Neural progenitor cell (in vitro differentiated cells): Measurements from ENCODE around the gene HIVEP2. TPM values are rescaled to one million over a fixed set of nuclear protein-coding genes. Genes with fewer than 3 reads are reported as not detected.

Experiments used
- DNase-seq: peaks from one replicate; pipeline ENCODE4 v3.0.0-alpha.2; 2016; ENCODE audit warnings: low spot score
- H2AFZ ChIP-seq: fragments of 200-600 bp; sonication (generic); replicated peaks from 2 replicates; pipeline ENCODE4 v1.6.1; 2016; ENCODE audit warnings: antibody characterized with exemption
- H3F3A ChIP-seq: fragments of 200-600 bp; sonication (generic); 2 replicates; pipeline ENCODE4 v1.6.1; 2016; ENCODE audit warnings: antibody characterized with exemption, low read depth
- H3K27ac ChIP-seq: fragments of 200-600 bp; sonication (generic); 2 replicates; pipeline ENCODE4 v1.5.1; 2016; ENCODE audit warnings: mild to moderate bottlenecking
- H3K27me3 ChIP-seq: fragments of 200-600 bp; sonication (generic); 2 replicates; pipeline ENCODE4 v1.6.1; 2016; ENCODE audit warnings: mild to moderate bottlenecking, moderate library complexity
- H3K36me3 ChIP-seq: fragments of 200-600 bp; sonication (generic); 2 replicates; pipeline ENCODE4 v1.5.1; 2016
- H3K4me1 ChIP-seq: fragments of 200-600 bp; sonication (generic); 2 replicates; pipeline ENCODE4 v1.6.1; 2016; ENCODE audit warnings: mixed run types
- H3K4me2 ChIP-seq: fragments of 200-600 bp; sonication (generic); 2 replicates; pipeline ENCODE4 v1.6.1; 2016
- H3K4me3 ChIP-seq: fragments of 200-600 bp; sonication (generic); 2 replicates; pipeline ENCODE4 v1.5.1; 2016
- H3K79me2 ChIP-seq: fragments of 200-600 bp; sonication (generic); 2 replicates; pipeline ENCODE4 v1.6.1; 2016; ENCODE audit warnings: low read depth
- H3K9ac ChIP-seq: fragments of 200-600 bp; sonication (generic); 2 replicates; pipeline ENCODE4 v1.6.1; 2016
- H3K9me3 ChIP-seq: fragments of 200-600 bp; sonication (generic); 2 replicates; pipeline ENCODE4 v1.5.1; 2016; ENCODE audit warnings: low read depth
- H4K20me1 ChIP-seq: fragments of 200-600 bp; sonication (generic); 2 replicates; pipeline ENCODE4 v1.6.1; 2016; ENCODE audit warnings: low read depth
- H3K27ac Mint-ChIP-seq: 3 replicates; pipeline ENCODE4 v1.8.0; 2021; ENCODE audit warnings: mixed read lengths
- H3K27me3 Mint-ChIP-seq: 2 replicates; pipeline ENCODE4 v1.8.0; 2022; ENCODE audit warnings: low read depth, mild to moderate bottlenecking, inconsistent platforms, moderate library complexity, mixed read lengths; ENCODE audit not compliant: insufficient read depth
- H3K36me3 Mint-ChIP-seq: 3 replicates; pipeline ENCODE4 v1.8.0; 2021; ENCODE audit warnings: mixed read lengths
- H3K4me1 Mint-ChIP-seq: 3 replicates; pipeline ENCODE4 v1.8.0; 2021; ENCODE audit warnings: mixed read lengths
- H3K4me3 Mint-ChIP-seq: 3 replicates; pipeline ENCODE4 v1.8.0; 2021; ENCODE audit warnings: mild to moderate bottlenecking, moderate library complexity, mixed read lengths
- H3K9me3 Mint-ChIP-seq: 3 replicates; pipeline ENCODE4 v1.8.0; 2020; ENCODE audit warnings: mixed read lengths
- EZH2 ChIP-seq: fragments of 200-600 bp; sonication (generic); IDR thresholded peaks from 2 replicates; pipeline ENCODE4 v1.6.1; 2017; ENCODE audit warnings: antibody characterized with exemption, mild to moderate bottlenecking, moderate library complexity
- EZH2phosphoT487 ChIP-seq: fragments of 200-600 bp; sonication (generic); IDR thresholded peaks from 2 replicates; pipeline ENCODE4 v1.6.1; 2017; ENCODE audit warnings: antibody characterized with exemption
- total RNA-seq: library from RNA; depleted of rRNA; stranded (reverse); fragments of >200 nt; gene quantifications from 2 replicates; pipeline ENCODE4 v1.2.3, GENCODE V29; 2015; ENCODE audit warnings: low replicate concordance
- TF ChIP-seq, protein P1 (sequence below): fragments of 200-600 bp; sonication (generic); IDR thresholded peaks from 2 replicates; pipeline ENCODE4 v1.5.1; 2017; ENCODE audit warnings: antibody characterized with exemption, mild to moderate bottlenecking

HIVEP2 gene
- total RNA-seq, 1 donor from 2014 or later = 2.1 TPM

DNA sequence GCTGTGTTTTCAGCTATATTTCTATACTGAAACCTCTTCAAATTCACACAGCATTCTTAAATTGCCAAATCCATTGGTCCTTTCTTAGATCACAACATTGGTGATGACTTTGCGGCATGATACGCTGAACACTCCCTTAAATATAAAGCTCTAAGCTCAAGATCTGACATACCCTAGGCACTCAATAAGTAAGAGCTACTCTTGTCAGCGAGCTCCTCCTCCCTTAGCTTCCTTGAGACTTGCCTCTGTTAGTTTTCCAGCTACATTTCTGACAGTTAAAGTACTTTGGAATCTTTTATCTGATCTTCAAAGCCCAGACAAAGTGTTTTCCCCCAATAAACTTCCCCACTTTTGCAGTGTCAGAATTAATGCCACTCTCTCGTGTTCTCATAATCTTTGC lies 117.0 kb downstream of the HIVEP2 start:
- no peaks in the 10 kb centered on the region for H3F3A ChIP-seq
- no peak for DNase-seq
- no peak overlapping the region for H3K4me2 ChIP-seq
- H3K36me3 ChIP-seq = no peaks in the 10 kb centered on the region
- H3K9me3 Mint-ChIP-seq = no peaks in the 10 kb centered on the region
- no peaks in the 10 kb centered on the region for H3K27me3 Mint-ChIP-seq
- H4K20me1 ChIP-seq = no peaks in the 10 kb centered on the region
- TF ChIP-seq EZH2 = no peak
- TF ChIP-seq, protein P1, sequence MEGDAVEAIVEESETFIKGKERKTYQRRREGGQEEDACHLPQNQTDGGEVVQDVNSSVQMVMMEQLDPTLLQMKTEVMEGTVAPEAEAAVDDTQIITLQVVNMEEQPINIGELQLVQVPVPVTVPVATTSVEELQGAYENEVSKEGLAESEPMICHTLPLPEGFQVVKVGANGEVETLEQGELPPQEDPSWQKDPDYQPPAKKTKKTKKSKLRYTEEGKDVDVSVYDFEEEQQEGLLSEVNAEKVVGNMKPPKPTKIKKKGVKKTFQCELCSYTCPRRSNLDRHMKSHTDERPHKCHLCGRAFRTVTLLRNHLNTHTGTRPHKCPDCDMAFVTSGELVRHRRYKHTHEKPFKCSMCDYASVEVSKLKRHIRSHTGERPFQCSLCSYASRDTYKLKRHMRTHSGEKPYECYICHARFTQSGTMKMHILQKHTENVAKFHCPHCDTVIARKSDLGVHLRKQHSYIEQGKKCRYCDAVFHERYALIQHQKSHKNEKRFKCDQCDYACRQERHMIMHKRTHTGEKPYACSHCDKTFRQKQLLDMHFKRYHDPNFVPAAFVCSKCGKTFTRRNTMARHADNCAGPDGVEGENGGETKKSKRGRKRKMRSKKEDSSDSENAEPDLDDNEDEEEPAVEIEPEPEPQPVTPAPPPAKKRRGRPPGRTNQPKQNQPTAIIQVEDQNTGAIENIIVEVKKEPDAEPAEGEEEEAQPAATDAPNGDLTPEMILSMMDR = no peak
- no peak for TF ChIP-seq EZH2phosphoT487
- no peaks in the 10 kb centered on the region for H3K79me2 ChIP-seq
- H3K4me3 Mint-ChIP-seq = no peak overlapping the region
- H3K4me3 ChIP-seq = no peak overlapping the region
- peaks cover 10% of the 10 kb centered on the region for H3K4me1 Mint-ChIP-seq
- H2AFZ ChIP-seq = no peak overlapping the region
- H3K9ac ChIP-seq = no peak overlapping the region
- no peak overlapping the region for H3K27ac Mint-ChIP-seq
- H3K27ac ChIP-seq = no peak overlapping the region
- no peaks in the 10 kb centered on the region for H3K4me1 ChIP-seq
- no peaks in the 10 kb centered on the region for H3K36me3 Mint-ChIP-seq
- H3K9me3 ChIP-seq = no peaks in the 10 kb centered on the region
- H3K27me3 ChIP-seq = no peaks in the 10 kb centered on the region

DNA sequence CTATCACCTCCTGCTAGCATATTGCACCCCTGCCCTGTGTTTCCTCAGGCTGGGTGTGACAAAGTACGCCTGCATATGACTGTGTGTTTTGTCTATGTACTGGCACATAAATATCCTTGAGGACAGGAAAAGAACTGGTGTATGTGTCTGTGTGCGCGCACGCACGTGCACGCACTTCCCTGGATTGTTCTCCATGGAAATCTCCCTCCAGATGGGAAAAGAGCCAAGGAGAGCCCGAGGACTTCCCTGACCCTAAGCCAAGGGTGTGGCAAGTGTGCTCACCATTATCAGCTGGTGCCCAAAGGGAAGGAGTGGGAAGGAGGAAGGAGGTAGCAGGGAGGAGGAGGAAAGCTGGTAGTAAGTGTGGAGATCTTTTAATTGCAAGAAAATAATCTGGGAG lies 117.6 kb downstream of the HIVEP2 start:
- Histone ChIP-seq H3K4me3 (no peak overlapping the region), H3K4me1 (peaks cover 5% of the 10 kb centered on the region), H2AFZ (no peak overlapping the region), H3K36me3 (no peaks in the 10 kb centered on the region), H3K9me3 (no peaks in the 10 kb centered on the region), H4K20me1 (no peaks in the 10 kb centered on the region), H3K27ac (no peak overlapping the region), H3K27me3 (no peaks in the 10 kb centered on the region), H3K9ac (no peak overlapping the region), H3F3A (no peaks in the 10 kb centered on the region), H3K4me2 (no peak overlapping the region), H3K79me2 (no peaks in the 10 kb centered on the region)
- no peak for DNase-seq
- Mint-ChIP-seq H3K27ac (no peak overlapping the region), H3K4me1 (peaks cover 16% of the 10 kb centered on the region), H3K4me3 (no peak overlapping the region), H3K27me3 (no peaks in the 10 kb centered on the region), H3K36me3 (no peaks in the 10 kb centered on the region), H3K9me3 (no peaks in the 10 kb centered on the region)
- TF ChIP-seq EZH2phosphoT487 (no peak), EZH2 (no peak)
- TF ChIP-seq, protein P1 = no peak

DNA sequence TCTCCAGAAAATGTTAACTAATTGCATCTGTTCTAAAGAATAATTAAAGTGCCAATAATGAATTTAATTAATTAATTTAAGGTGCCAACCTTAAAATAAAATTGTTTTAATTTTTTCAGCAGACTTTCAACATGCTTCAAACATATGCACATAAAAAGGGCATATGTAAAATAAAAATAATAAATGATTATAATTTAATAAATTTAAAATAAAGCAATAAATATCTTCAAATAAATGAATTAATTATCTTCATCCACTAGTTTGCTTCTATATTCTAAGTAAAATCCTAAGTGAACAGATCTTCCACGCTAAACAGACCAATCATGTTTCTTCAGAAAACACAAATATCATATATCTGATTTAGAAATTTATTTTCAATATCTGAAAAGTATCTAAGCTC lies 119.2 kb downstream of the HIVEP2 start:
- Mint-ChIP-seq H3K36me3 (no peaks in the 10 kb centered on the region), H3K27me3 (no peaks in the 10 kb centered on the region), H3K9me3 (no peaks in the 10 kb centered on the region), H3K4me3 (no peak overlapping the region), H3K27ac (no peak overlapping the region), H3K4me1 (peaks cover 16% of the 10 kb centered on the region)
- DNase-seq = no peak
- Histone ChIP-seq H3F3A (no peaks in the 10 kb centered on the region), H3K9me3 (no peaks in the 10 kb centered on the region), H2AFZ (no peak overlapping the region), H3K9ac (no peak overlapping the region), H4K20me1 (no peaks in the 10 kb centered on the region), H3K36me3 (no peaks in the 10 kb centered on the region), H3K27ac (no peak overlapping the region), H3K27me3 (no peaks in the 10 kb centered on the region), H3K4me2 (no peak overlapping the region), H3K4me1 (peaks cover 6% of the 10 kb centered on the region), H3K4me3 (no peak overlapping the region), H3K79me2 (no peaks in the 10 kb centered on the region)
- TF ChIP-seq EZH2phosphoT487 (no peak), EZH2 (no peak)
- TF ChIP-seq, protein P1 = no peak

DNA sequence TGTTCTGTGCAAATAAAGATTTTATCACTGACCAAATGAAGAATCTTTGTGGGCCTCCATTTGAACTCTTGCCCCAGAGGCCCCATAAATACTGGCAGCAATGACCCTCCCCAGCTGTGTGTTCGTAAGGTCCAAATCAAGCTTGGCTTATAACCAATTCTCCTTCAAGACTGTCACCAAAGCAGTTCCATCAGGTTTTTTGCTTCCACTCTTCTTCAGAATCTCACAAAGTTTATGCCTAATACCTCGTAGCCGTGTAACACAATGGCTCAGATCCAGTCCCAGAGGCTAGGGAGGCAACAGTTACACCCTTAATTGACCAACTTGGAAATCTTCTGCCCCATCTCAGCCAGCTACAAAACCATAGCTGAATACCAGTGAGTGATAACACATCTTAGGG lies 120.5 kb downstream of the HIVEP2 start:
- Mint-ChIP-seq H3K36me3 (no peaks in the 10 kb centered on the region), H3K27ac (no peak overlapping the region), H3K9me3 (no peaks in the 10 kb centered on the region), H3K4me3 (no peak overlapping the region), H3K4me1 (peaks cover 14% of the 10 kb centered on the region), H3K27me3 (no peaks in the 10 kb centered on the region)
- no peak overlapping the region for H3K9ac ChIP-seq
- no peaks in the 10 kb centered on the region for H3K9me3 ChIP-seq
- DNase-seq = no peak
- no peaks in the 10 kb centered on the region for H3K27me3 ChIP-seq
- H3K27ac ChIP-seq = no peak overlapping the region
- H4K20me1 ChIP-seq = no peaks in the 10 kb centered on the region
- no peak overlapping the region for H3K4me2 ChIP-seq
- no peaks in the 10 kb centered on the region for H3K36me3 ChIP-seq
- H3K4me1 ChIP-seq = peaks cover 6% of the 10 kb centered on the region
- H3F3A ChIP-seq = no peaks in the 10 kb centered on the region
- TF ChIP-seq, protein P1 = no peak
- TF ChIP-seq EZH2phosphoT487 (no peak), EZH2 (no peak)
- H3K79me2 ChIP-seq = no peaks in the 10 kb centered on the region
- H3K4me3 ChIP-seq = no peak overlapping the region
- no peak overlapping the region for H2AFZ ChIP-seq
